Kidney epithelial cell (primary cell): ENCODE measurements around the gene ANKRD23. TPM values are rescaled to one million over a fixed set of nuclear protein-coding genes. Genes with fewer than 3 reads are reported as not detected.
"Not testable (repeated sequence)": the region's sequence is repeated elsewhere in the genome, so short reads cannot be mapped to it uniquely, and the experiment has no call there.

Source experiments
- DNase-seq: peaks from one replicate; pipeline ENCODE4 v3.0.0-alpha.2; 2010; ENCODE audit warnings: low read depth
- H3K27me3 ChIP-seq: 2 replicates; pipeline ENCODE4 v1.6.0; 2011; ENCODE audit warnings: low read length; ENCODE audit not compliant: control insufficient read depth, insufficient read depth
- H3K36me3 ChIP-seq: 2 replicates; pipeline ENCODE4 v1.5.1; 2011; ENCODE audit warnings: low read length; ENCODE audit not compliant: control insufficient read depth, insufficient read depth
- H3K4me3 ChIP-seq: 2 replicates; pipeline ENCODE4 v1.5.1; 2011; ENCODE audit warnings: low read depth, mild to moderate bottlenecking, control low read depth, low read length
- CTCF ChIP-seq: IDR thresholded peaks from 2 replicates; pipeline ENCODE4 v1.5.1; 2011; ENCODE audit warnings: mild to moderate bottlenecking, moderate library complexity, low read length, control low read depth, inconsistent platforms; ENCODE audit not compliant: insufficient read depth, poor library complexity, severe bottlenecking
- total RNA-seq: library from RNA; depleted of rRNA; stranded (reverse); fragments of >200 nt; gene quantifications from 2 replicates; pipeline ENCODE4 v1.2.3, GENCODE V29; 2015

ANKRD23 gene
- total RNA-seq, 1 donor from 2014 or later: 2.1 TPM

DNA sequence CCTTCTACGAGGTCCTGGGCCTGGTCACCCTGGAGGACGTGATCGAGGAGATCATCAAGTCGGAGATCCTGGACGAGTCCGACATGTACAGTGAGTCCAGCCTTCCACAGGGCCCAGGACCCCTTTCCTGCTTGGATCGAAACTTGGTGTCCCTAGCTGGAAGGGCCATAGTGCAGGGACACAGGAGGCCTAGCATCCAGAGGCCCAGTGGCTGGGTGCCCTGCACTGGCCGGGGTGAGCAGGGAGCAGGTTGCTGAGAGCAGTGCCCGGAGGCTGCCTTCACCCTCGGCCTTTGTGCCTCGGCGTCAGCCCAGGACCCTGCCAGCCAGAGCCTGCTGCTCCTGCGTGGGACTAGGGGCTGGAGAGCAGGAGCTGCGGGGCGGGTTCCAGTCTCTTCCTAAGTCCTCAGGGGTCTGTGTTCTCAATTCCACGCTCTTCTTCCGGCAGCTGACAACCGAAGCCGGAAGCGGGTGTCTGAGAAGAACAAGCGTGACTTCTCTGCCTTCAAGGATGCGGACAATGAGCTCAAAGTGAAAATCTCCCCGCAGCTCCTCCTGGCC, 46.7 kb downstream of the ANKRD23 start:
- no peaks in the 10 kb centered on the region for H3K27me3 ChIP-seq
- H3K36me3 ChIP-seq: no peaks in the 10 kb centered on the region
- no peak overlapping the region for H3K4me3 ChIP-seq
- TF ChIP-seq CTCF: no peak
- DNase-seq: no peak

DNA sequence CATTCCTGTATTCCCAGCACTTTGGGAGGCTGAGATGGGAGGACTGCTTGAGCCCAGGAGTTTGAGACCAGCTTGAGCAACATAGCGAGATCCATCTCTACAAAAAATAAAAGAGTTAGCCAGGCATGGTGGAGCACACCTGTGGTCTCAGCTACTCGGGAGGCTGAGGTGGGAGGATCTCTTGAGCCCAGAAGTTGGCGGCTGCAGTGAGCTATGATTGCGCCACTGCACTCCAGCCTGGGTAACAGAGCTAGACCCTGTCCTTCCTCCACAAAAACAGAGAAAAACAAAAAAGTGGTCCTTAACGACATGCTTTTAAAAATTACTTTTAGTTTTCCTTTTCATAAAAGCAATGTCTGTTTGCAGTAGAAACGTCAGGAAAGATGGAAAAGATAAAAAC, 47.3 kb downstream of the ANKRD23 start:
- DNase-seq, H3K4me3 ChIP-seq, H3K27me3 ChIP-seq, H3K36me3 ChIP-seq: not testable (repeated sequence)

DNA sequence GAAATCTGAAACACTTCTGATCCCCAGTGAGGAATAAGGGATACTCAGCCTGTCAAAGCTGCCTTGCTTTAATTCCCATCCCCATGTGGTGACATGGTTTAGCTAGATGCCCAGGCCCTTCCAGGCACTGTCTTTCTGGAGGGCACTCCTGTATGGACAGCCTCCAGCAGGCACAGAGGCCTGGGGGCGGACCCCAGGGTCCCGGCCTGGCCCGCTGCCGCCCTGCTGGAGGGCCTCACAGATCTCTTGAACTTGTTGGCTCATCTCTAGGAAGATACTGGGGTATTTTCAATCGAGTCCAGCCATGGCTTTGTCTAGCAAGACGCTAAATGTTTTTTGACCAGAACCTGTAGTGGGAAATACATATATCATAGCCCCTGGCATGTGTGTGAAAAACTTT, 48.7 kb downstream of the ANKRD23 start:
- no peak overlapping the region for H3K4me3 ChIP-seq
- DNase-seq: no peak
- TF ChIP-seq CTCF: no peak

GRCh38 chr2:96792772-96793749, 50.8 kb downstream of the ANKRD23 start:
- H3K27me3 ChIP-seq: no peaks in the 10 kb centered on the region
- H3K36me3 ChIP-seq: no peaks in the 10 kb centered on the region
- DNase-seq: no peak
- TF ChIP-seq CTCF: no peak
- no peak overlapping the region for H3K4me3 ChIP-seq

More for the DNA sequence above, 48.7 kb downstream of the ANKRD23 start:
- Histone ChIP-seq H3K36me3 (no peaks in the 10 kb centered on the region), H3K27me3 (no peaks in the 10 kb centered on the region)

- DNase-seq: no peak
- Histone ChIP-seq H3K4me3 (no peak overlapping the region), H3K27me3 (no peaks in the 10 kb centered on the region), H3K36me3 (no peaks in the 10 kb centered on the region)
- TF ChIP-seq CTCF: no peak
Observed at GRCh38 chr2:96789245-96789617, 54.6 kb downstream of the ANKRD23 start.

GRCh38 chr2:96788442-96789244, 55.2 kb downstream of the ANKRD23 start:
- Histone ChIP-seq H3K36me3 (no peaks in the 10 kb centered on the region), H3K4me3 (no peak overlapping the region), H3K27me3 (no peaks in the 10 kb centered on the region)
- no peak for DNase-seq
- no peak for TF ChIP-seq CTCF
